Skeletal muscle satellite cell (primary cell): Measurements from ENCODE around the gene ZNF132.
"Not testable (repeated sequence)": the region's sequence is repeated elsewhere in the genome, so short reads cannot be mapped to it uniquely, and the experiment has no call there.

Source experiments
- H3K27me3 ChIP-seq: 2 replicates; pipeline ENCODE4 v1.7.0; 2013; ENCODE audit warnings: low read length; ENCODE audit not compliant: control insufficient read depth, insufficient read depth
- H3K36me3 ChIP-seq: 2 replicates; pipeline ENCODE4 v1.7.0; 2013; ENCODE audit warnings: mild to moderate bottlenecking, control low read depth, low read length; ENCODE audit not compliant: insufficient read depth
- H3K4me1 ChIP-seq: 2 replicates; pipeline ENCODE4 v1.7.0; 2013; ENCODE audit warnings: low read length; ENCODE audit not compliant: control insufficient read depth, insufficient read depth
- H3K4me2 ChIP-seq: 2 replicates; pipeline ENCODE4 v1.7.0; 2013; ENCODE audit warnings: mild to moderate bottlenecking, low read length
- H3K4me3 ChIP-seq: 2 replicates; pipeline ENCODE4 v1.7.0; 2013; ENCODE audit warnings: low read length
- H3K9ac ChIP-seq: 2 replicates; pipeline ENCODE4 v1.7.0; 2013; ENCODE audit warnings: mild to moderate bottlenecking, low read depth, low read length, moderate library complexity
- H3K9me3 ChIP-seq: replicated peaks from 2 replicates; pipeline ENCODE4 v1.7.0; 2013; ENCODE audit warnings: mild to moderate bottlenecking, control low read depth, low read length

ZNF132 gene

GRCh38 chr19:58429745-58430144 is 10.2 kb downstream of the ZNF132 start:
- Histone ChIP-seq H3K9me3 (peaks cover 64% of the 10 kb centered on the region), H3K4me3 (no peak overlapping the region), H3K9ac (no peak overlapping the region), H3K4me1 (no peaks in the 10 kb centered on the region), H3K36me3 (peaks cover 49% of the 10 kb centered on the region), H3K27me3 (no peaks in the 10 kb centered on the region), H3K4me2 (no peak overlapping the region)

GRCh38 chr19:58428617-58429016 is 11.3 kb downstream of the ZNF132 start:
- H3K4me3 ChIP-seq: no peak overlapping the region
- H3K9me3 ChIP-seq: peaks cover 53% of the 10 kb centered on the region
- no peak overlapping the region for H3K9ac ChIP-seq
- no peaks in the 10 kb centered on the region for H3K4me1 ChIP-seq
- H3K4me2 ChIP-seq: no peak overlapping the region
- H3K36me3 ChIP-seq: peaks cover 37% of the 10 kb centered on the region
- H3K27me3 ChIP-seq: no peaks in the 10 kb centered on the region

GRCh38 chr19:58417071-58417470 is 22.9 kb downstream of the ZNF132 start:
- peaks cover 11% of the 10 kb centered on the region for H3K9me3 ChIP-seq
- peaks cover 45% of the 10 kb centered on the region for H3K36me3 ChIP-seq
- H3K9ac ChIP-seq: no peak overlapping the region
- no peaks in the 10 kb centered on the region for H3K27me3 ChIP-seq
- no peak overlapping the region for H3K4me3 ChIP-seq
- no peak overlapping the region for H3K4me2 ChIP-seq
- H3K4me1 ChIP-seq: no peaks in the 10 kb centered on the region

GRCh38 chr19:58416604-58417003 is 23.3 kb downstream of the ZNF132 start:
- Histone ChIP-seq H3K9ac (no peak overlapping the region), H3K4me1 (no peaks in the 10 kb centered on the region), H3K4me3 (no peak overlapping the region), H3K36me3 (peaks cover 45% of the 10 kb centered on the region), H3K27me3 (no peaks in the 10 kb centered on the region), H3K4me2 (no peak overlapping the region), H3K9me3 (peaks cover 11% of the 10 kb centered on the region)

- peak overlapping the region; percentile 97 for H3K4me2 ChIP-seq
- peak overlapping the region; percentile 98 for H3K9ac ChIP-seq
- H3K4me3 ChIP-seq: peak overlapping the region; percentile 100
- no peaks in the 10 kb centered on the region for H3K9me3 ChIP-seq
- peaks cover 18% of the 10 kb centered on the region for H3K4me1 ChIP-seq
- H3K27me3 ChIP-seq: no peaks in the 10 kb centered on the region
- peaks cover 4% of the 10 kb centered on the region for H3K36me3 ChIP-seq
These were observed 30.8 kb downstream of the ZNF132 start for GRCh38 chr19:58409010-58409790.

GRCh38 chr19:58408152-58409009 is 31.6 kb downstream of the ZNF132 start, which contains the start of gene ZNF584:
TSS of gene ZNF584 (plus strand) at chr19:58408649. CDS start at chr19:58409148, 499 bp downstream.
- H3K36me3 ChIP-seq: peaks cover 4% of the 10 kb centered on the region
- H3K4me1 ChIP-seq: peaks cover 18% of the 10 kb centered on the region
- H3K27me3 ChIP-seq: no peaks in the 10 kb centered on the region
- no peaks in the 10 kb centered on the region for H3K9me3 ChIP-seq
- H3K4me3 ChIP-seq: peak within 1 kb of the TSS; percentile 100
- peak within 1 kb of the TSS; percentile 97 for H3K4me2 ChIP-seq
- H3K9ac ChIP-seq: peak within 1 kb of the TSS; percentile 98

GRCh38 chr19:58407658-58408151 is 32.2 kb downstream of the ZNF132 start:
- no peaks in the 10 kb centered on the region for H3K27me3 ChIP-seq
- peak overlapping the region; percentile 98 for H3K9ac ChIP-seq
- peaks cover 4% of the 10 kb centered on the region for H3K36me3 ChIP-seq
- peak overlapping the region; percentile 100 for H3K4me3 ChIP-seq
- peak overlapping the region; percentile 97 for H3K4me2 ChIP-seq
- peaks cover 18% of the 10 kb centered on the region for H3K4me1 ChIP-seq
- H3K9me3 ChIP-seq: no peaks in the 10 kb centered on the region

GRCh38 chr19:58406818-58407657 is 32.9 kb downstream of the ZNF132 start:
- peaks cover 21% of the 10 kb centered on the region for H3K4me1 ChIP-seq

GRCh38 chr19:58403920-58404478 is 36.0 kb downstream of the ZNF132 start:
- H3K9ac ChIP-seq, H3K4me2 ChIP-seq, H3K27me3 ChIP-seq, H3K4me3 ChIP-seq, H3K36me3 ChIP-seq, H3K9me3 ChIP-seq: not testable (repeated sequence)
- peaks cover 23% of the 10 kb centered on the region for H3K4me1 ChIP-seq

More at GRCh38 chr19:58406818-58407657, 32.9 kb downstream of the ZNF132 start:
- Histone ChIP-seq H3K4me3 (peak overlapping the region; percentile 100), H3K36me3 (no peaks in the 10 kb centered on the region), H3K27me3 (no peaks in the 10 kb centered on the region), H3K9ac (peak overlapping the region; percentile 98), H3K4me2 (peak overlapping the region; percentile 97), H3K9me3 (no peaks in the 10 kb centered on the region)

- no peaks in the 10 kb centered on the region for H3K9me3 ChIP-seq
- H3K4me3 ChIP-seq: peak overlapping the region; percentile 78
- H3K36me3 ChIP-seq: no peaks in the 10 kb centered on the region
- H3K9ac ChIP-seq: peak overlapping the region; percentile 64
- peak overlapping the region; percentile 88 for H3K4me2 ChIP-seq
- no peaks in the 10 kb centered on the region for H3K27me3 ChIP-seq
- H3K4me1 ChIP-seq: peaks cover 14% of the 10 kb centered on the region
These were observed 38.0 kb downstream of the ZNF132 start for GRCh38 chr19:58401840-58402421.
